Smooth muscle cell (in vitro differentiated cells): ENCODE results near the gene SLC27A5. TPM values are rescaled to one million over a fixed set of nuclear protein-coding genes. Genes with fewer than 3 reads are reported as not detected.
A peak's percentile ranks its signal among the peaks of the same experiment; 100 is the strongest.

Experiments used
- DNase-seq: peaks from one replicate; lab custom pipeline; 2025; ENCODE audit not compliant: unreplicated experiment; lab: John Stamatoyannopoulos, UW
- H2AFZ ChIP-seq: fragments of 200-600 bp; sonication (generic); 2 replicates; pipeline ENCODE4 v1.6.0; 2016; ENCODE audit warnings: antibody characterized with exemption, low read depth, mild to moderate bottlenecking
- H3F3A ChIP-seq: fragments of 200-600 bp; sonication (generic); 2 replicates; pipeline ENCODE4 v1.6.0; 2017; ENCODE audit warnings: antibody characterized with exemption, low read depth
- H3K27ac ChIP-seq: fragments of 200-600 bp; sonication (generic); 2 replicates; pipeline ENCODE4 v1.5.1; 2016; ENCODE audit warnings: low read depth, mild to moderate bottlenecking
- H3K27me3 ChIP-seq: fragments of 200-600 bp; sonication (generic); 2 replicates; pipeline ENCODE4 v1.6.1; 2016; ENCODE audit warnings: low read depth, mild to moderate bottlenecking
- H3K36me3 ChIP-seq: fragments of 200-600 bp; sonication (generic); 2 replicates; pipeline ENCODE4 v1.5.1; 2016; ENCODE audit warnings: low read depth
- H3K4me1 ChIP-seq: fragments of 200-600 bp; sonication (generic); 2 replicates; pipeline ENCODE4 v1.5.1; 2016; ENCODE audit warnings: low read depth
- H3K4me2 ChIP-seq: fragments of 200-600 bp; sonication (generic); 2 replicates; pipeline ENCODE4 v1.6.0; 2016; ENCODE audit warnings: mild to moderate bottlenecking
- H3K4me3 ChIP-seq: fragments of 200-600 bp; sonication (generic); 2 replicates; pipeline ENCODE4 v1.5.1; 2016; ENCODE audit warnings: mild to moderate bottlenecking
- H3K79me2 ChIP-seq: fragments of 200-600 bp; sonication (generic); 2 replicates; pipeline ENCODE4 v1.6.0; 2016; ENCODE audit warnings: low read depth, mild to moderate bottlenecking
- H3K9ac ChIP-seq: fragments of 200-600 bp; sonication (generic); 2 replicates; pipeline ENCODE4 v1.6.0; 2016; ENCODE audit warnings: low read depth
- H3K9me3 ChIP-seq: fragments of 200-600 bp; sonication (generic); replicated peaks from 2 replicates; pipeline ENCODE4 v1.5.1; 2016; ENCODE audit warnings: low read depth
- H4K20me1 ChIP-seq: fragments of 200-600 bp; sonication (generic); 2 replicates; pipeline ENCODE4 v1.6.0; 2016; ENCODE audit warnings: low read depth
- CTCF ChIP-seq: fragments of 200-600 bp; sonication (generic); IDR thresholded peaks from 2 replicates; pipeline ENCODE4 v1.5.1; 2017; ENCODE audit warnings: borderline replicate concordance, mild to moderate bottlenecking, antibody characterized with exemption; ENCODE audit not compliant: insufficient read depth, poor library complexity, severe bottlenecking
- WGBS: methylation state at CpG from one replicate; pipeline ENCODE4 v1.1.7; 2016; ENCODE audit warnings: low lambda C conversion rate; 5-methylcytosine and 5-hydroxymethylcytosine counted together
- polyA plus RNA-seq: library from polyadenylated mRNA; unstranded; fragments of >200 nt; fragmentation: Nextera tagmentation; extraction: Ambion mirVana; gene quantifications from 2 replicates; pipeline ENCODE4 v1.2.1, GENCODE V29; 2016
- total RNA-seq: library from RNA; depleted of rRNA; stranded (reverse); fragments of >200 nt; gene quantifications from 2 replicates; pipeline ENCODE4 v1.2.3, GENCODE V29; 2014

SLC27A5 gene
- total and polyA plus RNA-seq, 2 experiments from 2014 or later, result 6.6 to 7.5 TPM

GRCh38 chr19:58555369-58555885 is 43.6 kb upstream of the SLC27A5 start:
- H3K4me3 ChIP-seq, result peak overlapping the region; percentile 63

GRCh38 chr19:58554494-58555368 is 42.9 kb upstream of the SLC27A5 start, which contains the start of gene CHMP2A:
Gene CHMP2A (minus strand): TSS chr19:58555105. CDS start chr19:58554212, 893 bp downstream.
- 4% methylated on average over 64 of the region's 69 CpGs for WGBS
- H3K79me2 ChIP-seq, result peaks cover 47% of the 10 kb centered on the region

More at GRCh38 chr19:58555369-58555885, 43.6 kb upstream of the SLC27A5 start:
- Histone ChIP-seq H3K9me3 (no peaks in the 10 kb centered on the region), H3K27ac (peak overlapping the region; percentile 98), H3K4me1 (peaks cover 25% of the 10 kb centered on the region), H3K4me2 (peak overlapping the region; percentile 92), H3K79me2 (peaks cover 47% of the 10 kb centered on the region), H4K20me1 (peaks cover 17% of the 10 kb centered on the region), H3F3A (peaks cover 27% of the 10 kb centered on the region), H3K36me3 (no peaks in the 10 kb centered on the region), H3K27me3 (no peaks in the 10 kb centered on the region), H3K9ac (peak overlapping the region; percentile 85), H2AFZ (no peak overlapping the region)
- no peak for TF ChIP-seq CTCF
- DNase-seq, result no peak
- 75% methylated on average over 4 of the region's 4 CpGs for WGBS

GRCh38 chr19:58553799-58554493 is 42.2 kb upstream of the SLC27A5 start:
- Histone ChIP-seq H3K4me2 (peak overlapping the region; percentile 92), H3K9me3 (no peaks in the 10 kb centered on the region), H3F3A (peaks cover 32% of the 10 kb centered on the region), H3K4me3 (peak overlapping the region; percentile 63), H3K27me3 (no peaks in the 10 kb centered on the region), H3K9ac (peak overlapping the region; percentile 85), H2AFZ (no peak overlapping the region), H4K20me1 (peaks cover 32% of the 10 kb centered on the region), H3K79me2 (peaks cover 52% of the 10 kb centered on the region), H3K4me1 (peaks cover 19% of the 10 kb centered on the region), H3K27ac (peak overlapping the region; percentile 98), H3K36me3 (no peaks in the 10 kb centered on the region)
- no peak for TF ChIP-seq CTCF
- DNase-seq, result no peak
- WGBS, result 78% methylated on average over 18 of the region's 18 CpGs

More at GRCh38 chr19:58554494-58555368, 42.9 kb upstream of the SLC27A5 start, which contains the start of gene CHMP2A:
- H3K4me1 ChIP-seq, result peaks cover 20% of the 10 kb centered on the region
- H2AFZ ChIP-seq, result no peak within 1 kb of the TSS
- peak within 1 kb of the TSS; percentile 98 for H3K27ac ChIP-seq
- H3F3A ChIP-seq, result peaks cover 31% of the 10 kb centered on the region
- TF ChIP-seq CTCF, result no peak
- H3K4me2 ChIP-seq, result peak within 1 kb of the TSS; percentile 92
- H3K4me3 ChIP-seq, result peak within 1 kb of the TSS; percentile 63
- H3K27me3 ChIP-seq, result no peaks in the 10 kb centered on the region
- no peak for DNase-seq
- peaks cover 24% of the 10 kb centered on the region for H4K20me1 ChIP-seq
- no peaks in the 10 kb centered on the region for H3K36me3 ChIP-seq
- H3K9me3 ChIP-seq, result no peaks in the 10 kb centered on the region
- H3K9ac ChIP-seq, result peak within 1 kb of the TSS; percentile 85
